ENCODE results near the gene SECISBP2. TPM values are rescaled to one million over a fixed set of nuclear protein-coding genes. Genes with fewer than 3 reads are reported as not detected.

Gene SECISBP2
- total RNA-seq, 1 donor from 2014 or later, result 47.3 TPM

- TF ChIP-seq, protein P1, sequence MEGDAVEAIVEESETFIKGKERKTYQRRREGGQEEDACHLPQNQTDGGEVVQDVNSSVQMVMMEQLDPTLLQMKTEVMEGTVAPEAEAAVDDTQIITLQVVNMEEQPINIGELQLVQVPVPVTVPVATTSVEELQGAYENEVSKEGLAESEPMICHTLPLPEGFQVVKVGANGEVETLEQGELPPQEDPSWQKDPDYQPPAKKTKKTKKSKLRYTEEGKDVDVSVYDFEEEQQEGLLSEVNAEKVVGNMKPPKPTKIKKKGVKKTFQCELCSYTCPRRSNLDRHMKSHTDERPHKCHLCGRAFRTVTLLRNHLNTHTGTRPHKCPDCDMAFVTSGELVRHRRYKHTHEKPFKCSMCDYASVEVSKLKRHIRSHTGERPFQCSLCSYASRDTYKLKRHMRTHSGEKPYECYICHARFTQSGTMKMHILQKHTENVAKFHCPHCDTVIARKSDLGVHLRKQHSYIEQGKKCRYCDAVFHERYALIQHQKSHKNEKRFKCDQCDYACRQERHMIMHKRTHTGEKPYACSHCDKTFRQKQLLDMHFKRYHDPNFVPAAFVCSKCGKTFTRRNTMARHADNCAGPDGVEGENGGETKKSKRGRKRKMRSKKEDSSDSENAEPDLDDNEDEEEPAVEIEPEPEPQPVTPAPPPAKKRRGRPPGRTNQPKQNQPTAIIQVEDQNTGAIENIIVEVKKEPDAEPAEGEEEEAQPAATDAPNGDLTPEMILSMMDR (IDR thresholded peaks at IDR 0.05; ENCODE audit: insufficient read depth, low read length, poor library complexity, severe bottlenecking), result no peak
- Histone ChIP-seq H3K36me3 (ENCODE audit: control insufficient read depth, insufficient read depth, low read length) (peaks cover 2% of the 10 kb centered on the region), H3K4me3 (ENCODE audit: low read depth, low read length) (no peak overlapping the region), H3K27me3 (ENCODE audit: control insufficient read depth, insufficient read depth, low read length) (no peaks in the 10 kb centered on the region)
- DNase-seq (ENCODE audit: low read depth), result no peak
Observed at GRCh38 chr9:89357331-89358197, 39.3 kb downstream of the SECISBP2 start.

- Histone ChIP-seq H3K4me3 (ENCODE audit: low read depth, low read length) (no peak overlapping the region), H3K27me3 (ENCODE audit: control insufficient read depth, insufficient read depth, low read length) (no peaks in the 10 kb centered on the region), H3K36me3 (ENCODE audit: control insufficient read depth, insufficient read depth, low read length) (no peaks in the 10 kb centered on the region)
- TF ChIP-seq, protein P1 (IDR thresholded peaks at IDR 0.05; ENCODE audit: insufficient read depth, low read length, poor library complexity, severe bottlenecking), result no peak
- no peak for DNase-seq (ENCODE audit: low read depth)
Observed at GRCh38 chr9:89358376-89358916, 40.1 kb downstream of the SECISBP2 start.

GRCh38 chr9:89358985-89359384 is 40.7 kb downstream of the SECISBP2 start:
- no peaks in the 10 kb centered on the region for H3K27me3 ChIP-seq (ENCODE audit: control insufficient read depth, insufficient read depth, low read length)
- no peak overlapping the region for H3K4me3 ChIP-seq (ENCODE audit: low read depth, low read length)
- H3K36me3 ChIP-seq (ENCODE audit: control insufficient read depth, insufficient read depth, low read length), result no peaks in the 10 kb centered on the region
- TF ChIP-seq, protein P1 (IDR thresholded peaks at IDR 0.05; ENCODE audit: insufficient read depth, low read length, poor library complexity, severe bottlenecking), result no peak
- no peak for DNase-seq (ENCODE audit: low read depth)

DNA sequence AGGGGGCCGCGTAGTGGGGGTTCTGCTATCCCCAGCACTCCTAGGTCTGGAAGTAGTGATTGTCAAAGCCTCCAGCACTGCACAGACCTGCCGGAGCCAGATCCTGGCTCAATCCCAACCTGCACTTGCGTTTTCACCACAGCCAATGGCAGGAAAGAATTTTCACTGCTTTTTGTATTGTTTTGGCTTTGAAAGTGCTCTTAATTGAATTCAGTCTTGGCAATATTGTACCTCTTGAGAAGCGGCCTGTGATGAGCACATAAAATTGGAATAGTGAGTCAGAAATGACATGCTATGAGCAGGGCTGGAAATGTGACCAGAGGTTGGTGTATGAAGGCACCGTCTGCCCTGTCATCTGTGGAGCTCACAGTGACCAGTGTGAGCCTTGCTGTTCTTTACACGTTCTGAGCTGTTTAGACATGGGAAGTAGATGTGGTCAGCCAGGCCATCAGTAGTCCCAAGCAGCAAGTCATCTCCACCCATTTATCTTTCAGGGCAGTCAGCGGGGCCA is 41.5 kb downstream of the SECISBP2 start:
- DNase-seq (ENCODE audit: low read depth), result no peak
- H3K4me3 ChIP-seq (ENCODE audit: low read depth, low read length), result no peak overlapping the region
- H3K36me3 ChIP-seq (ENCODE audit: control insufficient read depth, insufficient read depth, low read length), result no peaks in the 10 kb centered on the region
- TF ChIP-seq, protein P1 (IDR thresholded peaks at IDR 0.05; ENCODE audit: insufficient read depth, low read length, poor library complexity, severe bottlenecking), result no peak
- no peaks in the 10 kb centered on the region for H3K27me3 ChIP-seq (ENCODE audit: control insufficient read depth, insufficient read depth, low read length)

GRCh38 chr9:89360465-89360864 is 42.2 kb downstream of the SECISBP2 start:
- H3K27me3 ChIP-seq (ENCODE audit: control insufficient read depth, insufficient read depth, low read length), result no peaks in the 10 kb centered on the region
- no peaks in the 10 kb centered on the region for H3K36me3 ChIP-seq (ENCODE audit: control insufficient read depth, insufficient read depth, low read length)
- TF ChIP-seq, protein P1 (IDR thresholded peaks at IDR 0.05; ENCODE audit: insufficient read depth, low read length, poor library complexity, severe bottlenecking), result no peak
- DNase-seq (ENCODE audit: low read depth), result no peak
- no peak overlapping the region for H3K4me3 ChIP-seq (ENCODE audit: low read depth, low read length)

Data from kidney epithelial cell (primary cell).